OCI-LY3 (cell line): ENCODE measurements around the gene FMNL1.

ENCODE experiments used
- CTCF ChIP-seq: fragments of 200-600, 300-600 bp; sonication (generic); IDR thresholded peaks from 2 replicates; pipeline ENCODE4 v1.5.1; 2014; ENCODE audit warnings: antibody characterized with exemption, low read length, low read depth
- EZH2phosphoT487 ChIP-seq: fragments of 200-600 bp; shearing (Covaris generic); IDR thresholded peaks from 2 replicates; pipeline ENCODE4 v1.6.1; 2018; ENCODE audit warnings: antibody characterized with exemption, mixed run types, low read depth

- no peak for TF ChIP-seq CTCF
- TF ChIP-seq EZH2phosphoT487, result no peak
These were observed 64.6 kb downstream of the FMNL1 start for GRCh38 chr17:45286286-45286685.
